GM18526 (cell line): ENCODE measurements around the gene PRKAG1.

Source experiments
- POLR2A ChIP-seq: IDR thresholded peaks from 3 replicates; pipeline ENCODE4 v1.6.1; 2011; ENCODE audit not compliant: insufficient read length; ENCODE audit errors: extremely low read depth

PRKAG1 gene

DNA sequence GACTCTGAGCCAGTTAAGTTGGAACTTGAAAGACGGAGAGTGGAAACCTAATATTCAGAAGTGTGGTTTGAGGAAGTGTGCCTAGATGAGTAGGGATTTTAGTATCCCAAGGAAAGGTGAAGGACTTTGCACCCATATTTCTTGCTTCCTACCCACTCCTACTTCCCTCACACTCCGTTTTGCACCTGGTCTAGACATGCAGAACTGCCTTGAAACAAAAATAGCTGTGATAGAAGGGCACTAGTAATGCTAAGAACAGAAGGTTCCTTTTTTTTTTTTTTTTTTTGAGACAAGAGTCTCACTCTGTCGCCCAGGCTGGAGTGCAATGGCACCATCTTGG lies 60.6 kb downstream of the PRKAG1 start:
- TF ChIP-seq POLR2A: no peak

- peak; percentile 74 for TF ChIP-seq POLR2A
Observed at GRCh38 chr12:48957141-48958048, 61.2 kb downstream of the PRKAG1 start, which contains the start of gene ARF3. Gene ARF3 (minus strand): TSS chr12:48957487. CDS start chr12:48941095, 16,392 bp downstream.

DNA sequence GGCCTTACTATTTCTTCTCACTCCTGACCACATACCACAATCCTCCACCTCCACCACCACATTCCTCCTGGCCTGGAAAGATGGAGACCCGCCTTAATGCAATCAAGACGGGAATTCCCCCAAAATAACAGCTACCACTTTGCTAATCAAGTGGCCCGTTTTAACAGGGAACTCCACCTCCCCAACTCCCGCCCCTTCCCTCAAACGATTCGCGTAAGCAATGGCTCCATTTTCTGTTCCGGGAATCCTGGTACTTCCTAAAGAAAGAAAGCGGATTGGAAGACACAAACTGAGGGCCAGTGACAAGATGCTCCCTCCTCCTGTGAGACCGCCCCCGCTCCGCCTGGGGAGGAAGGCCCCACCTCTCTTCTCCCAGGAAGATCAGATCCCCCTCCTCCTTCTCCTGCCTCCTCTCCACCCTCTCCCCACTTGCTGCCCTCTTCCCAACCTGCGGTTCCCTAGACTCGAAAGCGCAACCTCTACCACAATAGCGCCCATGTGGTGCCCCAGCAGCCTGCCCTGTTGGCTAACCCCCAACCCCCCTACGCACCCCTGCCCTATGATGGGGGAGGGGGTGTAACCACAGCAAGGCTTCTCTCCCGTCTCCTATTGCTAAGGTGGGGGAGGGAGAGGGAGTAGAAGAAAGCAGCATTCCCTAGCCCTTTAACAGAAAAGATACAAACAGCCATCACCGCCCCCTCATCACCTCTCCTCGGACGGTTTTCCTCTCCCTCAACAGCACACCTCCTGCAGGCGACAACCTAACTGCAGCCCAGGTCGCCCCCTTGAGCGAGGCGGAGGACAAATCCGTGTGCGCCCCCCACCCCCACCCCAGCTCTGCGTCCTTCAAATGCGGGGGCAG lies 62.1 kb downstream of the PRKAG1 start:
- no peak for TF ChIP-seq POLR2A

- TF ChIP-seq POLR2A: no peak
Observed at GRCh38 chr12:48954841-48955501, 63.6 kb downstream of the PRKAG1 start.

DNA sequence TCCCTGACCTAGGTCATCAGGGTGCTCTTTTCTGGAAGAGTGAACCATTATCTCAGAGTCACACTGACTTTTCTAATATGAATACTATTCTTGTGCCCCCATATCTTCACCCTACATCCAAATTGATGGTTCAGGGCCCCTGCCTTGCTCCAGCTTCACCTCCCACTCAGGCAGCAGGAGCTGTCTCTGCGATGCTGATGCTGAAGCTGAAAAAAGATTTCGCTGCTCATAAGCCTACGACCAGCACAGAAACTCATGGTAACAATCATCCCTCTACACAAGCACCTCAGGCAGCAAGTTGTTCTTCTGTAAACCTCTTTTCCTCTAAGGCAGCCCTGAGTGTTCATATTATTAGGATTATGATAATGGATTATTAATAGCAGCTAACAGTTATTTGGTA lies 64.5 kb downstream of the PRKAG1 start:
- no peak for TF ChIP-seq POLR2A

DNA sequence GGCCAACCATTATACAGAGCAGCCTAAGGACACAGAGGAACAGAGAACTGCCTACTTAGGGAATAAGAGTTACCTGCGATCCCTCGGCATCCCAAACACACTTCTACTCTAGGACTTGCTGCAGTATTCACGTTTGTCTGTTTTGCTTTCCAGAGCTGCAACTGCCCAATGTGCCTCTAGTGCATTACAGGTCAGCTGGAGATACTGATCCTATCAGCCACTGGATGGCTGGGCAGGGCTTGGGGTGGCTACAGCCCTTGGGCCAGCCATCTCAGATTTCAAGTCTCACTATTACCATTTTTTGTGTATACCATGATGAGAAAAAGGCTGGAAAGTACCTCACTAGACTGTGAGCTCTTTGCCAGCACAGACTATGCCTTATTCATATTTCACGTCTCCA lies 65.9 kb downstream of the PRKAG1 start:
- no peak for TF ChIP-seq POLR2A
